ENCODE results near the gene CYLD.

DNA sequence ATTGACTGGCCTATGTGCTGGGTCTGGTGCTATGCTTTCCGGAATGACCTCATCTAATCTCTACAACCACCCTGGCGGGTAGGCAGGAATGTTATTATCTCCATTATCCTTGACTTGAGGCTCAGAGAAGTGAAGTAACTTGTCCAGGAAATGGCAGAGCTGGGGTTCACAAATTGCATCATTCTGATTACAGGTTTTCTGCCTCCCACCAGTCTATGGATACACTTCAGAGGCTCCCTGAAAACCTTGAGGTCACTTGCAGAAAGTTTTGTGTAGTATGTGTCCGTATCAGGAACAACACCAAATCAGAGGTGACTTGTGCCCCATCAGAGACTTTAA lies 29.4 kb upstream of the CYLD start:
- TF ChIP-seq, protein P1, sequence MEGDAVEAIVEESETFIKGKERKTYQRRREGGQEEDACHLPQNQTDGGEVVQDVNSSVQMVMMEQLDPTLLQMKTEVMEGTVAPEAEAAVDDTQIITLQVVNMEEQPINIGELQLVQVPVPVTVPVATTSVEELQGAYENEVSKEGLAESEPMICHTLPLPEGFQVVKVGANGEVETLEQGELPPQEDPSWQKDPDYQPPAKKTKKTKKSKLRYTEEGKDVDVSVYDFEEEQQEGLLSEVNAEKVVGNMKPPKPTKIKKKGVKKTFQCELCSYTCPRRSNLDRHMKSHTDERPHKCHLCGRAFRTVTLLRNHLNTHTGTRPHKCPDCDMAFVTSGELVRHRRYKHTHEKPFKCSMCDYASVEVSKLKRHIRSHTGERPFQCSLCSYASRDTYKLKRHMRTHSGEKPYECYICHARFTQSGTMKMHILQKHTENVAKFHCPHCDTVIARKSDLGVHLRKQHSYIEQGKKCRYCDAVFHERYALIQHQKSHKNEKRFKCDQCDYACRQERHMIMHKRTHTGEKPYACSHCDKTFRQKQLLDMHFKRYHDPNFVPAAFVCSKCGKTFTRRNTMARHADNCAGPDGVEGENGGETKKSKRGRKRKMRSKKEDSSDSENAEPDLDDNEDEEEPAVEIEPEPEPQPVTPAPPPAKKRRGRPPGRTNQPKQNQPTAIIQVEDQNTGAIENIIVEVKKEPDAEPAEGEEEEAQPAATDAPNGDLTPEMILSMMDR (IDR thresholded peaks at IDR 0.05) = no peak
- no peak for TF ChIP-seq POLR2A (IDR thresholded peaks at IDR 0.05)

Data from heart left ventricle (tissue), 13 donors.